A673 (cell line): ENCODE measurements around the gene KLHL41. TPM values are rescaled to one million over a fixed set of nuclear protein-coding genes. Genes with fewer than 3 reads are reported as not detected.
A peak's percentile ranks its signal among the peaks of the same experiment; 100 is the strongest.
"Not testable (repeated sequence)": the region's sequence is repeated elsewhere in the genome, so short reads cannot be mapped to it uniquely, and the experiment has no call there.

Source experiments
- BruUV-seq: library from RNA; stranded (reverse); fragments of 400-500 nt; replicated peaks from 2 replicates; lab custom pipeline; 2021; lab: Mats Ljungman, UMichigan
- CTCF ChIA-PET: fragments of 300-600 bp; sonication (Branson Sonifier 250); formaldehyde crosslinking; loops from one replicate; lab custom pipeline; 2022; ENCODE audit warnings: antibody characterized with exemption; lab: Charles Lee
- POLR2A ChIA-PET: fragments of 300-600 bp; sonication (Branson Sonifier 250); formaldehyde crosslinking; loops from one replicate; lab custom pipeline; 2022; ENCODE audit warnings: antibody characterized with exemption; ENCODE audit not compliant: low non-redundant PET; lab: Charles Lee
- DNase-seq: peaks from one replicate; pipeline ENCODE4 v3.0.0-alpha.2; 2015; ENCODE audit warnings: low spot score
- H3K27ac ChIP-seq: fragments of 200-600 bp; sonication (generic); 2 replicates; pipeline ENCODE4 v1.5.1; 2016; ENCODE audit warnings: mixed run types, low read depth, mild to moderate bottlenecking, mixed read lengths, antibody characterized with exemption, low read length; ENCODE audit not compliant: poor library complexity, severe bottlenecking
- H3K27me3 ChIP-seq: fragments of 200-600 bp; sonication (generic); replicated peaks from 2 replicates; pipeline ENCODE4 v1.6.1; 2017; ENCODE audit warnings: mixed run types, low read depth, mild to moderate bottlenecking, mixed read lengths, antibody characterized with exemption, low read length; ENCODE audit not compliant: insufficient read depth, poor library complexity
- H3K36me3 ChIP-seq: fragments of 200-600 bp; sonication (generic); 2 replicates; pipeline ENCODE4 v1.6.1; 2016; ENCODE audit warnings: mixed run types, mild to moderate bottlenecking, mixed read lengths, antibody characterized with exemption, low read length; ENCODE audit not compliant: insufficient read depth, poor library complexity, severe bottlenecking
- H3K4me1 ChIP-seq: fragments of 200-600 bp; sonication (generic); 2 replicates; pipeline ENCODE4 v1.6.1; 2017; ENCODE audit warnings: mixed run types, mild to moderate bottlenecking, mixed read lengths, antibody characterized with exemption, low read length; ENCODE audit not compliant: insufficient read depth, poor library complexity, severe bottlenecking
- H3K4me3 ChIP-seq: fragments of 200-600 bp; sonication (generic); 2 replicates; pipeline ENCODE4 v1.5.1; 2016; ENCODE audit warnings: low read depth, mixed run types, mild to moderate bottlenecking, mixed read lengths, low read length; ENCODE audit not compliant: poor library complexity, severe bottlenecking
- H3K9me3 ChIP-seq: fragments of 200-600 bp; sonication (generic); 2 replicates; pipeline ENCODE4 v1.6.1; 2016; ENCODE audit warnings: mixed run types, low read depth, mild to moderate bottlenecking, mixed read lengths, antibody characterized with exemption, low read length; ENCODE audit not compliant: poor library complexity, severe bottlenecking
- EZH2 ChIP-seq: fragments of 200-600 bp; sonication (generic); IDR thresholded peaks from 2 replicates; pipeline ENCODE4 v1.6.1; 2017; ENCODE audit warnings: borderline replicate concordance, low read depth, mild to moderate bottlenecking, mixed read lengths, antibody characterized with exemption, low read length; ENCODE audit not compliant: poor library complexity, severe bottlenecking
- intact Hi-C: fragments of 100-400 bp; cut with micrococcal nuclease; formaldehyde crosslinking; loops from one replicate; pipeline ENCODE4 v1.10.0; 2022; ENCODE audit not compliant: unreplicated experiment
- total RNA-seq: library from RNA; stranded (reverse); gene quantifications from 2 replicates; pipeline ENCODE4 v1.2.3, GENCODE V29; 2021
- TF ChIP-seq, protein P1 (sequence below): fragments of 300-800, 200-600 bp; sonication (generic); conservative IDR thresholded peaks from 2 replicates; pipeline ENCODE4 v1.5.1; 2017; ENCODE audit warnings: low read depth, mild to moderate bottlenecking, antibody characterized with exemption, low read length, moderate library complexity, mixed read lengths

Gene KLHL41
- total RNA-seq, 1 experiment from 2014 or later = 0.34 TPM

DNA sequence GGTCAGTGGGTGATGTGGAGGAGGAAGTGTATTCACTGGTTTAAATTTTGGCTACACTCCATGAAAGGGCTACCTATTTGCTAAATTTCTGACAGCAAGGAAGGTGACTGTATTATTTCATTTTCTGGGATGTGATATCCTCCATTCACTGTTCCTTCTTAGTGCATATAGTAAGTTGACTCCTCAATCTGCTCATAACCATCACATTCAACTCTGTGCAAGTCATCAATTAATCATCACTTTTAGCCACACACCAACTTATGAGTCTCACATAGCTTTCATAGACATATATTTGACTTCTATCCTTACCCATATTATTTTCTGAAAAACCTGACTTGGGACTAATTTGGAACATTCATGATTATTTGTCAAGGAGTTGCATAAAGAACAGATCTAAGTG is 16.9 kb downstream of the KLHL41 start:
- no peak for TF ChIP-seq EZH2
- TF ChIP-seq, protein P1, sequence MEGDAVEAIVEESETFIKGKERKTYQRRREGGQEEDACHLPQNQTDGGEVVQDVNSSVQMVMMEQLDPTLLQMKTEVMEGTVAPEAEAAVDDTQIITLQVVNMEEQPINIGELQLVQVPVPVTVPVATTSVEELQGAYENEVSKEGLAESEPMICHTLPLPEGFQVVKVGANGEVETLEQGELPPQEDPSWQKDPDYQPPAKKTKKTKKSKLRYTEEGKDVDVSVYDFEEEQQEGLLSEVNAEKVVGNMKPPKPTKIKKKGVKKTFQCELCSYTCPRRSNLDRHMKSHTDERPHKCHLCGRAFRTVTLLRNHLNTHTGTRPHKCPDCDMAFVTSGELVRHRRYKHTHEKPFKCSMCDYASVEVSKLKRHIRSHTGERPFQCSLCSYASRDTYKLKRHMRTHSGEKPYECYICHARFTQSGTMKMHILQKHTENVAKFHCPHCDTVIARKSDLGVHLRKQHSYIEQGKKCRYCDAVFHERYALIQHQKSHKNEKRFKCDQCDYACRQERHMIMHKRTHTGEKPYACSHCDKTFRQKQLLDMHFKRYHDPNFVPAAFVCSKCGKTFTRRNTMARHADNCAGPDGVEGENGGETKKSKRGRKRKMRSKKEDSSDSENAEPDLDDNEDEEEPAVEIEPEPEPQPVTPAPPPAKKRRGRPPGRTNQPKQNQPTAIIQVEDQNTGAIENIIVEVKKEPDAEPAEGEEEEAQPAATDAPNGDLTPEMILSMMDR = no peak
- Histone ChIP-seq H3K36me3 (no peaks in the 10 kb centered on the region), H3K9me3 (no peaks in the 10 kb centered on the region), H3K4me1 (no peaks in the 10 kb centered on the region), H3K4me3 (no peak overlapping the region), H3K27me3 (no peaks in the 10 kb centered on the region), H3K27ac (no peak overlapping the region)
- no TSS peak for BruUV-seq
- no peak for DNase-seq
- ChIA-PET CTCF (no interaction called here), POLR2A (no interaction called here)
- intact Hi-C loops = loop anchor here (5.0 kb wide), 1 partner anchor 401 kb away; no protein-coding TSS in a partner anchor

DNA sequence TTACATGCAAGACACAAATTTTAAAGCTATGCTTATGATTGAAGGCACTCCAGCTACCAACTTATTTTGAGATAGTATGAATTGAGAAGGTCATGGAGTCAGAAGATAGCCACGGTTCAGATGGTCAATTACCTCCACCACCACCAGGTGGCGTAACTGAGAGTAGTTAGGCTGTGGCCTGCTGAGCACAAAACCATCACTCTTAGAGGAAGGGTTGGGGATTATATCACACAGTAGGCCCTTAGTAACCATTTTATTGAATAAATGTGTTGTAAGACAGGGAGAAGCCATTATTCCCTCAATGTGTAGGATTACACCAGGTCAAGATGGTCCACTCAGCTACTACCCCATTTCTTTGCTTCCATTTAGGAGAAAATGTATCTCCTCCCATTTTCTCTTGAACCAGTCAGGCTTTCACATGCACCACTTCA is 18.8 kb downstream of the KLHL41 start:
- TF ChIP-seq, protein P1 = peak; percentile 89
- TF ChIP-seq EZH2 = no peak
- Histone ChIP-seq H3K9me3 (no peaks in the 10 kb centered on the region), H3K4me1 (no peaks in the 10 kb centered on the region), H3K36me3 (no peaks in the 10 kb centered on the region), H3K4me3 (no peak overlapping the region), H3K27ac (no peak overlapping the region), H3K27me3 (no peaks in the 10 kb centered on the region)
- ChIA-PET CTCF (no interaction called here), POLR2A (interaction anchor here (0.7 kb wide), 1 partner anchor 166 kb away, joined by 3 read pairs; the partner anchor contains the start of genes CFAP210 and PHOSPHO2)
- peak; percentile 74 for DNase-seq
- BruUV-seq = no TSS peak
- intact Hi-C loops = loop anchor here (2.0 to 5.0 kb wide), 2 partner anchors 149 to 399 kb away; no protein-coding TSS in a partner anchor

DNA sequence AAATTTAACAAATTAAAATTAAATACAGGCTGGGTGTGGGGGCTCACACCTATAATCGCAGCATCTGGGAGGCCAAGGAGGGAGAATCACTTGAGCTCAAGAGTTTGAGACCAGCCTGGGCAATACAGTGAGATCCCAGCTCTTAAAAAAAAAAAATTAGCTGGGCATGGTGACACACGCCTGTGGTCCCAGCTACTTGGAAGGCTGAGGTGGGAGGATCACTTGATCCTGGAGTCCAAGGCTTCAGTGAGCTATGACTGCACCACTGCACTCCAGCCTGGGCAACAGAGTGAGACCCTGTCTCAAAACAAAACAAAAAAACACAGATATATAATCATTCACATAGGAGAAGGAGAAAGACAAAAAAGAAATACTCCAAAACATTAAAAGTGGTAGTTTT is 30.0 kb downstream of the KLHL41 start:
- BruUV-seq, DNase-seq, H3K4me3 ChIP-seq, H3K27ac ChIP-seq, H3K4me1 ChIP-seq, POLR2A ChIA-PET, intact Hi-C loops, CTCF ChIA-PET, H3K36me3 ChIP-seq, H3K9me3 ChIP-seq, H3K27me3 ChIP-seq: not testable (repeated sequence)

GRCh38 chr2:169540146-169540545 is 30.6 kb downstream of the KLHL41 start:
- BruUV-seq = no TSS peak
- no peak for DNase-seq
- Histone ChIP-seq H3K4me3 (no peak overlapping the region), H3K4me1 (no peaks in the 10 kb centered on the region), H3K9me3 (no peaks in the 10 kb centered on the region), H3K36me3 (peaks cover 3% of the 10 kb centered on the region), H3K27ac (no peak overlapping the region), H3K27me3 (no peaks in the 10 kb centered on the region)
- intact Hi-C loops = no loop called here
- no peak for TF ChIP-seq EZH2
- TF ChIP-seq, protein P1 = no peak
- ChIA-PET CTCF (no interaction called here), POLR2A (no interaction called here)
